IPS-15b (cell line): ENCODE results near the gene C16orf89.
"Not testable (repeated sequence)": the region's sequence is repeated elsewhere in the genome, so short reads cannot be mapped to it uniquely, and the experiment has no call there.

ENCODE experiments used
- H3K27me3 ChIP-seq: one replicate; pipeline ENCODE4 v1.6.1; 2013; ENCODE audit warnings: low read length; ENCODE audit not compliant: control insufficient read depth, insufficient read depth
- H3K36me3 ChIP-seq: one replicate; pipeline ENCODE4 v1.6.1; 2013; ENCODE audit warnings: low read length; ENCODE audit not compliant: control insufficient read depth, insufficient read depth
- H3K4me1 ChIP-seq: one replicate; pipeline ENCODE4 v1.6.1; 2013; ENCODE audit warnings: mild to moderate bottlenecking, low read length; ENCODE audit not compliant: control insufficient read depth, insufficient read depth
- H3K4me3 ChIP-seq: one replicate; pipeline ENCODE4 v1.5.1; 2013; ENCODE audit warnings: low read depth, low read length
- H3K9ac ChIP-seq: one replicate; pipeline ENCODE4 v1.6.1; 2013; ENCODE audit warnings: low read depth, mild to moderate bottlenecking, low read length
- H3K9me3 ChIP-seq: one replicate; pipeline ENCODE4 v1.6.1; 2013; ENCODE audit warnings: mild to moderate bottlenecking, low read length; ENCODE audit not compliant: control insufficient read depth, insufficient read depth

C16orf89 gene

GRCh38 chr16:5095145-5095830 lies 29.5 kb upstream of the C16orf89 start:
- not testable (repeated sequence) for H3K4me3 ChIP-seq, H3K27me3 ChIP-seq, H3K9ac ChIP-seq, H3K4me1 ChIP-seq, H3K36me3 ChIP-seq, H3K9me3 ChIP-seq

GRCh38 chr16:5093746-5094145 lies 28.0 kb upstream of the C16orf89 start:
- H3K36me3 ChIP-seq: peaks cover 14% of the 10 kb centered on the region
- not testable (repeated sequence) for H3K9ac ChIP-seq, H3K4me3 ChIP-seq, H3K27me3 ChIP-seq, H3K9me3 ChIP-seq, H3K4me1 ChIP-seq

- not testable (repeated sequence) for H3K4me1 ChIP-seq, H3K4me3 ChIP-seq, H3K9me3 ChIP-seq, H3K27me3 ChIP-seq, H3K9ac ChIP-seq
- H3K36me3 ChIP-seq: peaks cover 14% of the 10 kb centered on the region
Measured at GRCh38 chr16:5093081-5093480, 27.3 kb upstream of the C16orf89 start.

GRCh38 chr16:5090592-5090991 lies 24.8 kb upstream of the C16orf89 start:
- peaks cover 14% of the 10 kb centered on the region for H3K36me3 ChIP-seq
- not testable (repeated sequence) for H3K4me1 ChIP-seq, H3K9ac ChIP-seq, H3K4me3 ChIP-seq, H3K27me3 ChIP-seq, H3K9me3 ChIP-seq

GRCh38 chr16:5089911-5090555 lies 24.3 kb upstream of the C16orf89 start:
- H3K27me3 ChIP-seq, H3K9ac ChIP-seq, H3K4me1 ChIP-seq, H3K9me3 ChIP-seq, H3K4me3 ChIP-seq: not testable (repeated sequence)
- H3K36me3 ChIP-seq: peaks cover 14% of the 10 kb centered on the region

GRCh38 chr16:5088936-5089335 lies 23.2 kb upstream of the C16orf89 start:
- H3K4me1 ChIP-seq, H3K9me3 ChIP-seq, H3K4me3 ChIP-seq, H3K9ac ChIP-seq, H3K27me3 ChIP-seq: not testable (repeated sequence)
- peaks cover 14% of the 10 kb centered on the region for H3K36me3 ChIP-seq

GRCh38 chr16:5088086-5088790 lies 22.5 kb upstream of the C16orf89 start:
- H3K36me3 ChIP-seq: peaks cover 13% of the 10 kb centered on the region
- H3K9ac ChIP-seq, H3K4me1 ChIP-seq, H3K4me3 ChIP-seq, H3K9me3 ChIP-seq, H3K27me3 ChIP-seq: not testable (repeated sequence)

- H3K9ac ChIP-seq: not testable (repeated sequence)
Measured at GRCh38 chr16:5085716-5086115, 20.0 kb upstream of the C16orf89 start.

GRCh38 chr16:5084802-5085201 lies 19.0 kb upstream of the C16orf89 start:
- not testable (repeated sequence) for H3K4me3 ChIP-seq, H3K9me3 ChIP-seq, H3K4me1 ChIP-seq, H3K27me3 ChIP-seq, H3K36me3 ChIP-seq, H3K9ac ChIP-seq

More at GRCh38 chr16:5085716-5086115, 20.0 kb upstream of the C16orf89 start:
- H3K36me3 ChIP-seq, H3K4me1 ChIP-seq, H3K4me3 ChIP-seq, H3K9me3 ChIP-seq, H3K27me3 ChIP-seq: not testable (repeated sequence)

- not testable (repeated sequence) for H3K4me3 ChIP-seq, H3K4me1 ChIP-seq, H3K36me3 ChIP-seq, H3K9me3 ChIP-seq, H3K27me3 ChIP-seq, H3K9ac ChIP-seq
Measured at GRCh38 chr16:5084099-5084731, 18.5 kb upstream of the C16orf89 start.

GRCh38 chr16:5083646-5084045 lies 17.9 kb upstream of the C16orf89 start:
- H3K36me3 ChIP-seq, H3K9ac ChIP-seq, H3K4me1 ChIP-seq, H3K9me3 ChIP-seq, H3K4me3 ChIP-seq, H3K27me3 ChIP-seq: not testable (repeated sequence)

GRCh38 chr16:5080996-5081395 lies 15.2 kb upstream of the C16orf89 start:
- not testable (repeated sequence) for H3K9ac ChIP-seq, H3K4me3 ChIP-seq, H3K27me3 ChIP-seq, H3K4me1 ChIP-seq, H3K9me3 ChIP-seq
- H3K36me3 ChIP-seq: peaks cover 15% of the 10 kb centered on the region
